HEK293 (cell line): ENCODE measurements around the gene PLCB3.
A peak's percentile ranks its signal among the peaks of the same experiment; 100 is the strongest.

Source experiments
- BCL11B ChIP-seq: fragments of 450-650 bp; formaldehyde crosslinking; IDR thresholded peaks from 2 replicates; pipeline ENCODE4 v1.5.1; 2016; ENCODE audit warnings: low read depth, missing biosample characterization, missing genetic modification characterization
- HOXC10 ChIP-seq: sonication (generic); formaldehyde crosslinking; IDR thresholded peaks from 2 replicates; pipeline ENCODE4 v1.8.1; 2023; ENCODE audit warnings: mild to moderate bottlenecking, missing genetic modification reagents
- KLF17 ChIP-seq: fragments of 450-650 bp; formaldehyde crosslinking; IDR thresholded peaks from 2 replicates; pipeline ENCODE4 v1.5.1; 2016; ENCODE audit warnings: missing biosample characterization, missing genetic modification characterization
- KLF8 ChIP-seq: fragments of 450-650 bp; formaldehyde crosslinking; IDR thresholded peaks from 2 replicates; pipeline ENCODE4 v1.5.1; 2016; ENCODE audit warnings: missing biosample characterization, missing genetic modification characterization
- PRDM10 ChIP-seq: fragments of 450-650 bp; formaldehyde crosslinking; IDR thresholded peaks from 2 replicates; pipeline ENCODE4 v1.5.1; 2016; ENCODE audit warnings: missing biosample characterization, missing genetic modification characterization
- PRDM4 ChIP-seq: fragments of 450-650 bp; formaldehyde crosslinking; IDR thresholded peaks from 2 replicates; pipeline ENCODE4 v1.5.1; 2017; ENCODE audit warnings: missing biosample characterization, missing genetic modification characterization
- ZBTB10 ChIP-seq: fragments of 450-650 bp; formaldehyde crosslinking; IDR thresholded peaks from 2 replicates; pipeline ENCODE4 v1.5.1; 2016; ENCODE audit warnings: missing biosample characterization, missing genetic modification characterization
- ZBTB48 ChIP-seq: fragments of 450-650 bp; formaldehyde crosslinking; IDR thresholded peaks from 2 replicates; pipeline ENCODE4 v1.5.1; 2016; ENCODE audit warnings: missing biosample characterization, missing genetic modification characterization
- ZBTB7A ChIP-seq: fragments of 450-650 bp; formaldehyde crosslinking; IDR thresholded peaks from 2 replicates; pipeline ENCODE4 v1.5.1; 2016; ENCODE audit warnings: low read depth, missing biosample characterization, missing genetic modification characterization
- ZFHX2 ChIP-seq: fragments of 450-650 bp; formaldehyde crosslinking; conservative IDR thresholded peaks from 2 replicates; pipeline ENCODE4 v1.5.1; 2016; ENCODE audit warnings: missing biosample characterization, missing genetic modification characterization
- ZFP41 ChIP-seq: fragments of 450-650 bp; formaldehyde crosslinking; IDR thresholded peaks from 2 replicates; pipeline ENCODE4 v1.5.1; 2016; ENCODE audit warnings: missing biosample characterization, missing genetic modification characterization, borderline replicate concordance
- ZIC2 ChIP-seq: fragments of 450-650 bp; formaldehyde crosslinking; IDR thresholded peaks from 2 replicates; pipeline ENCODE4 v1.5.1; 2016; ENCODE audit warnings: missing biosample characterization, missing genetic modification characterization
- ZNF10 ChIP-seq: fragments of 450-650 bp; formaldehyde crosslinking; IDR thresholded peaks from 2 replicates; pipeline ENCODE4 v1.5.1; 2017; ENCODE audit warnings: missing biosample characterization, missing genetic modification characterization
- ZNF112 ChIP-seq: fragments of 450-650 bp; formaldehyde crosslinking; IDR thresholded peaks from 2 replicates; pipeline ENCODE4 v1.5.0; 2017; ENCODE audit warnings: missing biosample characterization, missing genetic modification characterization
- ZNF155 ChIP-seq: fragments of 450-650 bp; formaldehyde crosslinking; IDR thresholded peaks from 2 replicates; pipeline ENCODE4 v1.5.1; 2016; ENCODE audit warnings: missing biosample characterization, missing genetic modification characterization
- ZNF169 ChIP-seq: fragments of 450-650 bp; formaldehyde crosslinking; IDR thresholded peaks from 2 replicates; pipeline ENCODE4 v1.5.1; 2016; ENCODE audit warnings: missing biosample characterization, missing genetic modification characterization
- ZNF184 ChIP-seq: fragments of 450-650 bp; IDR thresholded peaks from 2 replicates; pipeline ENCODE4 v1.5.1; 2018; ENCODE audit warnings: missing biosample characterization, mild to moderate bottlenecking, missing genetic modification characterization
- ZNF214 ChIP-seq: fragments of 450-650 bp; formaldehyde crosslinking; IDR thresholded peaks from 2 replicates; pipeline ENCODE4 v1.5.1; 2017; ENCODE audit warnings: missing biosample characterization, mild to moderate bottlenecking, missing genetic modification characterization, borderline replicate concordance
- ZNF23 ChIP-seq: fragments of 450-650 bp; formaldehyde crosslinking; IDR thresholded peaks from 2 replicates; pipeline ENCODE4 v1.5.1; 2016; ENCODE audit warnings: missing biosample characterization, missing genetic modification characterization, borderline replicate concordance
- ZNF239 ChIP-seq: fragments of 450-650 bp; formaldehyde crosslinking; IDR thresholded peaks from 2 replicates; pipeline ENCODE4 v1.5.1; 2016; ENCODE audit warnings: missing biosample characterization, missing genetic modification characterization
- ZNF280C ChIP-seq: fragments of 450-650 bp; formaldehyde crosslinking; IDR thresholded peaks from 2 replicates; pipeline ENCODE4 v1.5.1; 2016; ENCODE audit warnings: missing biosample characterization, missing genetic modification characterization
- ZNF510 ChIP-seq: fragments of 450-650 bp; formaldehyde crosslinking; IDR thresholded peaks from 2 replicates; pipeline ENCODE4 v1.5.1; 2018; ENCODE audit warnings: mild to moderate bottlenecking, missing genetic modification characterization, missing biosample characterization; ENCODE audit not compliant: insufficient replicate concordance
- ZNF514 ChIP-seq: fragments of 450-650 bp; formaldehyde crosslinking; IDR thresholded peaks from 2 replicates; pipeline ENCODE4 v1.5.1; 2016; ENCODE audit warnings: missing biosample characterization, missing genetic modification characterization
- ZNF623 ChIP-seq: fragments of 450-650 bp; formaldehyde crosslinking; IDR thresholded peaks from 2 replicates; pipeline ENCODE4 v1.5.1; 2016; ENCODE audit warnings: missing biosample characterization, missing genetic modification characterization
- ZNF768 ChIP-seq: fragments of 450-650 bp; formaldehyde crosslinking; IDR thresholded peaks from 2 replicates; pipeline ENCODE4 v1.5.1; 2018; ENCODE audit warnings: missing biosample characterization, mild to moderate bottlenecking, missing genetic modification characterization
- ZNF792 ChIP-seq: fragments of 450-650 bp; formaldehyde crosslinking; IDR thresholded peaks from 2 replicates; pipeline ENCODE4 v1.5.1; 2016; ENCODE audit warnings: missing biosample characterization, missing genetic modification characterization
- ZNF830 ChIP-seq: fragments of 450-650 bp; IDR thresholded peaks from 2 replicates; pipeline ENCODE4 v1.5.0; 2018; ENCODE audit warnings: missing biosample characterization, missing genetic modification characterization, low read depth, mild to moderate bottlenecking, moderate library complexity
- ZNF843 ChIP-seq: fragments of 450-650 bp; formaldehyde crosslinking; IDR thresholded peaks from 2 replicates; pipeline ENCODE4 v1.5.1; 2016; ENCODE audit warnings: missing biosample characterization, missing genetic modification characterization

PLCB3 gene

GRCh38 chr11:64317961-64318765, 66.8 kb downstream of the PLCB3 start, which contains the start of gene PRDX5 (continued):
- TF ChIP-seq PRDM10 (tag by site-specific recombination) (peak; percentile 80), ZNF843 (tag by site-specific recombination) (0 out of 2 replicates have a peak, but pooled peaks have one; percentile 25), KLF8 (tag by site-specific recombination) (peak; percentile 48; the same call in 1 of the 2 replicates), ZNF280C (tag by site-specific recombination) (no peak), ZNF184 (tag by site-specific recombination) (no peak), ZNF514 (tag by site-specific recombination) (no peak), ZIC2 (tag by site-specific recombination) (peak; percentile 80), ZNF169 (tag by site-specific recombination) (no peak), ZNF155 (tag by site-specific recombination) (no peak), ZNF239 (tag by site-specific recombination) (no peak), ZNF623 (no peak), ZBTB7A (tag by site-specific recombination) (no peak), ZFHX2 (tag by site-specific recombination) (peak; percentile 29; the same call in 1 of the 2 replicates), ZNF112 (tag by site-specific recombination) (no peak), KLF17 (tag by site-specific recombination) (no peak), ZFP41 (tag by site-specific recombination) (no peak), ZNF10 (tag by site-specific recombination) (no peak), HOXC10 (CRISPR knock-in tag) (no peak), ZBTB10 (tag by site-specific recombination) (no peak), BCL11B (tag by site-specific recombination) (peak; percentile 27; the same call in 1 of the 2 replicates), ZNF214 (no peak), ZNF768 (tag by site-specific recombination) (no peak), ZBTB48 (tag by site-specific recombination) (no peak), ZNF792 (0 out of 2 replicates have a peak, but pooled peaks have one; percentile 19), ZNF23 (tag by site-specific recombination) (no peak), ZNF830 (tag by site-specific recombination) (no peak), ZNF510 (tag by site-specific recombination) (no peak), PRDM4 (tag by site-specific recombination) (no peak; the same call in 1 of the 2 replicates)
